Prostate gland (tissue), 2 donors: Measurements from ENCODE around the gene PDGFRB. TPM values are rescaled to one million over a fixed set of nuclear protein-coding genes. Genes with fewer than 3 reads are reported as not detected.

ENCODE experiments used
- DNase-seq: peaks from one replicate; pipeline ENCODE4 v3.0.0-alpha.2; 2019; ENCODE audit warnings: low spot score
- H3K27ac ChIP-seq, 2 donors: fragments of 200-600 bp; sonication (generic); 2 replicates each; pipeline ENCODE4 v1.5.1; 2017 to 2019
- H3K27me3 ChIP-seq: fragments of 200-600 bp; sonication (generic); replicated peaks from 2 replicates; pipeline ENCODE4 v1.5.1; 2019; ENCODE audit not compliant: insufficient read depth
- H3K36me3 ChIP-seq, 2 donors: fragments of 200-600 bp; sonication (generic); 1 replicate in 1 of 2; 2 replicates in 1 of 2; pipeline versions ENCODE4 v1.5.1 to v1.8.1; 2017 to 2019
- H3K4me1 ChIP-seq: fragments of 200-600 bp; sonication (generic); replicated peaks from 2 replicates; pipeline ENCODE4 v1.5.1; 2019
- H3K4me3 ChIP-seq, 2 donors: fragments of 200-600 bp; sonication (generic); 2 replicates each; pipeline ENCODE4 v1.5.1; 2017 to 2019
- H3K9me3 ChIP-seq: fragments of 200-600 bp; sonication (generic); 2 replicates; pipeline ENCODE4 v1.5.1; 2017
- POLR2A ChIP-seq: fragments of 450-650 bp; IDR thresholded peaks from one replicate; pipeline ENCODE4 v1.6.1; 2016; ENCODE audit warnings: antibody characterized with exemption, mild to moderate bottlenecking
- POLR2AphosphoS5 ChIP-seq: sonication (generic); formaldehyde crosslinking; IDR thresholded peaks from one replicate; pipeline ENCODE4 v1.6.1; 2017; ENCODE audit warnings: antibody characterized with exemption
- whole genome bisulfite sequencing: methylation state at CpG from one replicate; pipeline ENCODE4 v1.1.5; 2018; 5-methylcytosine and 5-hydroxymethylcytosine counted together
- intact Hi-C: fragments of 100-400 bp; cut with DNase I; formaldehyde crosslinking; loops from one replicate; pipeline ENCODE4 v1.14.2; 2022
- total RNA-seq, 2 donors: library from RNA; depleted of rRNA; stranded (reverse); fragments of >200 nt; gene quantifications; one replicate each; pipeline ENCODE4 v1.1.0, GENCODE V29; 2016
- TF ChIP-seq, protein P1 (sequence below), 4 experiments: fragments of 200-600 bp in 2 of 4; fragments of 450-650 bp in 2 of 4; sonication (generic) in 2 of 4; IDR thresholded peaks; 1 replicate in 3 of 4; 2 replicates in 1 of 4; pipeline ENCODE4 v1.5.1; 2016 to 2019; ENCODE audit warnings: antibody characterized with exemption in 4 of 4, mild to moderate bottlenecking in 2 of 4, moderate library complexity in 2 of 4

PDGFRB gene
- total RNA-seq, 2 donors from 2014 or later: 14.5 to 161 TPM

DNA sequence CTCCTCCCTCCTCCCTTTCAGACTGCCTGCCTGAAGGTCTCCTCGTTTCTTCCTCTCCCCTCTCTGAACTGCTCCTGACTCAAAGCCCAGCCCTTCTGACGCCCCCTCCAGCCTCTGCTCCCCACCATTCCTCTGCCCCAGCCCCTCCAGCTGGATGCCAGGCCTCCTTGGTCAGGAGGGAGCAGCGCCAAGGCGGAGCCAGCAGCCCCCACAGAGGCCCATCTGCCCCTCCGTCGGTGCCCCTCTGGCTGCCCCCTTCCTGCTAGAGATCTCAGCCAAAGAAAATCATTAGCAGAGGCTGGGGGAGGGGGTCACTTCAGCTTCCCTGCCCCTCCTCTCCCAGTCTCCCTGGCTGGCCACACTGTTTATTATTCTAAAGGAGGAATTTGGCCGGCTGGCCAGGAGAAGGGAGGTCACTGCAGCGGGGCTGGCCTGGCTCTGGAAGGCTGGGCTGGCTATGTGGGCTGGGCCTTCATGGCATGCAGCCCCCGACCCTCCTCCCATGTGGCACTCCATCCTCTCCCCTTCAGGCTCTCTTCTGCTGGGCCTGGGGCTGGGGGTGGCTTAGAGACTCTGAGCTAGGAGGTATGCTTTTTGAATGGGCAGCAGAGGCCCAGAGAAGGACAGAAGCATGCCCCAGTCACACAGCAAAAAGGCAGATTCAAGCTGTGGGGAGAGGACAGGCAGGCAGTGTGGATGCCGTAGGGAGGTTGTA is 16.9 kb downstream of the PDGFRB start:
- 52% methylated on average over 10 of the region's 10 CpGs for WGBS
- DNase-seq: peak; percentile 30
- intact Hi-C loops: loop anchor here (10.0 kb wide), 1 partner anchor 134 kb away; the partner anchor contains the start of genes HMGXB3 and TIGD6

DNA sequence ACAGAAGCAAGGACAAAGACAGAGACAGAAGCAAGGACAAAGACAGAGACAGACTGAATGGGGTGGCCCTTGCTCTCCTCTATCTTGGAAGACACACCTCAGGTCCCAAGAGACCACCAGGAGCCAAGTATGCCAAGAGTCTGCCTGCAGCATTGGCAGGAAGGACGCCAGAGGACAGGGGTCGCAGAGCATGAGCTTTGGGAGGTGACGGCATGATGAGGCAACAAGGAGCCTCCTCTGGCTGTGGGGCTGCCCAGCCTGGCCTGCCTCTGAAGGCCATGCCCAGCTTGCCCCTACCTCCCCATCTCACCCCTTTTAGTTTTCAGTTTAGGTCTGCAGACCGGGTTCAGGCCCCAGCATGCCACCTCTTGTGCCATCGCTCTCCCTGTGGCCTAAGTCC is 17.6 kb downstream of the PDGFRB start:
- no peaks in the 10 kb centered on the region for H3K9me3 ChIP-seq
- peaks cover 23% of the 10 kb centered on the region for H3K4me1 ChIP-seq
- H3K27me3 ChIP-seq: no peaks in the 10 kb centered on the region
- TF ChIP-seq POLR2A (no peak), POLR2AphosphoS5 (no peak)
- TF ChIP-seq, protein P1, sequence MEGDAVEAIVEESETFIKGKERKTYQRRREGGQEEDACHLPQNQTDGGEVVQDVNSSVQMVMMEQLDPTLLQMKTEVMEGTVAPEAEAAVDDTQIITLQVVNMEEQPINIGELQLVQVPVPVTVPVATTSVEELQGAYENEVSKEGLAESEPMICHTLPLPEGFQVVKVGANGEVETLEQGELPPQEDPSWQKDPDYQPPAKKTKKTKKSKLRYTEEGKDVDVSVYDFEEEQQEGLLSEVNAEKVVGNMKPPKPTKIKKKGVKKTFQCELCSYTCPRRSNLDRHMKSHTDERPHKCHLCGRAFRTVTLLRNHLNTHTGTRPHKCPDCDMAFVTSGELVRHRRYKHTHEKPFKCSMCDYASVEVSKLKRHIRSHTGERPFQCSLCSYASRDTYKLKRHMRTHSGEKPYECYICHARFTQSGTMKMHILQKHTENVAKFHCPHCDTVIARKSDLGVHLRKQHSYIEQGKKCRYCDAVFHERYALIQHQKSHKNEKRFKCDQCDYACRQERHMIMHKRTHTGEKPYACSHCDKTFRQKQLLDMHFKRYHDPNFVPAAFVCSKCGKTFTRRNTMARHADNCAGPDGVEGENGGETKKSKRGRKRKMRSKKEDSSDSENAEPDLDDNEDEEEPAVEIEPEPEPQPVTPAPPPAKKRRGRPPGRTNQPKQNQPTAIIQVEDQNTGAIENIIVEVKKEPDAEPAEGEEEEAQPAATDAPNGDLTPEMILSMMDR (IDR thresholded peaks at IDR 0.05): no peak
- peak overlapping the region; percentile 74 to 78 for H3K27ac ChIP-seq
- H3K36me3 ChIP-seq: no peaks in the 10 kb centered on the region
- H3K4me3 ChIP-seq: no peak overlapping the region
- intact Hi-C loops: loop anchor here (10.0 kb wide), 1 partner anchor 133 kb away; the partner anchor contains the start of genes HMGXB3 and TIGD6
- DNase-seq: no peak
- 68% methylated on average over 5 of the region's 5 CpGs for WGBS

More for the DNA sequence above, 16.9 kb downstream of the PDGFRB start:
- no peaks in the 10 kb centered on the region for H3K36me3 ChIP-seq
- H3K4me1 ChIP-seq: peaks cover 23% of the 10 kb centered on the region
- H3K27me3 ChIP-seq: no peaks in the 10 kb centered on the region
- TF ChIP-seq POLR2A: no peak
- peak; percentile 49 for TF ChIP-seq POLR2AphosphoS5
- TF ChIP-seq, protein P1 (IDR thresholded peaks at IDR 0.05): no peak
- peak overlapping the region; percentile 74 to 78 for H3K27ac ChIP-seq
- H3K4me3 ChIP-seq: no peak overlapping the region
- H3K9me3 ChIP-seq: no peaks in the 10 kb centered on the region

DNA sequence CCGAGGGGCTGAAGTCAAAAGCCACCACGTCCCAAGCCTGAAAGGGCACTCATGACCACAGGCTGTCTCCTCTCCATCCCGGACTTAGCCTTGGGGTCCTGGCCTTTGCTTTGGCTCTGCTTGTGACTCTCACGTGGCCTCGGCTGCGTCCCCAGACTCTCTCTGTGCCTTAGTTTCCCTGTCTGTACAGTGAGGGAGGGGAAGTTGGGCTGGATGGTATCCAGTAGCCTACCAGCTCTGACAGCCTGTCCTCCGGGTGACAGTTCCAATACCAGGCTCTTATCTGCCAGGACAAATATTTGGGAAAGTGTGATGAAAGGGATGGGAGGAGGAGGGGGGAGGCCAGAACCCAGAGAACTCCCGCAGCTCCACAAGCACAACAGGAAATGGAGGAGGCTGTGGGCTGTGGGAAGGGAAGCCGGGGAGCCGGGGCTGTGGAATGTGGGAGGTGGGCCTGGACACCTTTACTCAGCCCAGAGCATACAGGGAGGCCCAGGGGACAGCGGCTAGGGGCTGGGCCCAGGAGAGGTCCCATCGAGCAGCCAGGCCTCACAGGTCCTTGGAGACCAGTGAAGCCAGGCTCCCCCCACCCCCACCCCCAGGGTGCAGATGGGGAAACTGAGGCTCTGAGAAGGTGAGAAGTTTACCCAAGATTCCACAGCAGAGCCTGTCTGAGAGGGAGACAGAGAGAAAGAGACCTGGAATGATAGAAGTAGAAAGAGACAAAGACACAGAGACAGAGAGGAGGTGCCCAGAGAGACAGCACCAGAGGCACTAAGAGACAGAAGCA is 18.3 kb downstream of the PDGFRB start:
- H3K4me3 ChIP-seq: no peak overlapping the region
- H3K27ac ChIP-seq: peak overlapping the region; percentile 74 to 78
- peak; percentile 56 for TF ChIP-seq POLR2AphosphoS5
- TF ChIP-seq POLR2A: peak; percentile 7
- TF ChIP-seq, protein P1 (IDR thresholded peaks at IDR 0.05): no peak
- DNase-seq: peak; percentile 54
- H3K4me1 ChIP-seq: peaks cover 23% of the 10 kb centered on the region
- H3K36me3 ChIP-seq: no peaks in the 10 kb centered on the region
- 46% methylated on average over 12 of the region's 12 CpGs for WGBS
- no peaks in the 10 kb centered on the region for H3K9me3 ChIP-seq
- intact Hi-C loops: loop anchor here (10.0 kb wide), 1 partner anchor 133 kb away; the partner anchor contains the start of genes HMGXB3 and TIGD6
- H3K27me3 ChIP-seq: no peaks in the 10 kb centered on the region

DNA sequence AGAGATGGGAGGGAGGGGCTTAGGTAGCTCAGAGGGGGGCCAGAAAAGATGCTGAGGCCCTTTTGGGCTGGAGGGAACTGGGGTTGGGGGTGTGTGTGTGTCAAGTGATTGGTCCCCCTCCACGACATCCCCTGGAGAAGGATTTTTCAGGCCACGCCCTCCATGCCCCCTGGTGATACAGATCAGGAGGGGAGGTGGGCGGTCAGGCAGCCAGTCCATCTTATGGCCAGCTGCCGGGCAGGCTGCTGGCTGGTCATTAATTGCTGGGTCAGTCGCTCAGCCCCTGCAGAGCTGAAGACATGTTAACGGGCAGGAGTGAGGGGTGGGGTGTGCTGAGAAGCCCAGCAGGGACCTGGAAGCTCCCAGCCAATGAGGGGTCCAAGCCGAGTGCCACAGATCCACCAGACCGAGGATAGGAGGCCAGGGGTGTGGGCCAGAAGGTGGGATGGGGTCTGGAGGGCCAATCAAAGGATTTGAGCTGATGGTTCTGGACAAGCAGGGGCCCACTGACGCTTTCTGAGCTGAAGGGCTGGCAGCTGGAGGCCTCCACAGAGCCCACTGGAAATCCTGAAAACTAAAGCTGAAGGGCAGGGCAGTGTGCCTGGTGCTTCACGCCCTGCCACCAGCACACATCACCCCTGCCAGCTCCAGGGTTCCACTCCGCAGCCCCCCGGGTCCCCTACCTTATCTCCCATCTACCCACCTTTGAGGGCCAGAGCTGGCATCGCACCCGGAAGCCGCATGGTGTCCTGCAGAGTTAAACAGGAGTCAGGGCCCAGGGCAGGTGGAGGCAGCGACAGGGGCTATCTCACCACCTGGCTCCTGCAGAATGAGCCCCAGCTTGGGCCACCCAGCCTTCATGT is 19.1 kb downstream of the PDGFRB start:
- 78% methylated on average over 16 of the region's 16 CpGs for WGBS
- DNase-seq: no peak
- peak overlapping the region; percentile 74 to 78 for H3K27ac ChIP-seq
- intact Hi-C loops: loop anchor here (10.0 kb wide), 1 partner anchor 132 kb away; the partner anchor contains the start of genes HMGXB3 and TIGD6
- no peaks in the 10 kb centered on the region for H3K36me3 ChIP-seq
- H3K9me3 ChIP-seq: no peaks in the 10 kb centered on the region
- peaks cover 23% of the 10 kb centered on the region for H3K4me1 ChIP-seq
- TF ChIP-seq POLR2AphosphoS5 (no peak), POLR2A (no peak)
- TF ChIP-seq, protein P1 (IDR thresholded peaks at IDR 0.05): no peak
- no peaks in the 10 kb centered on the region for H3K27me3 ChIP-seq
- H3K4me3 ChIP-seq: no peak overlapping the region
